ENCODE data around the gene ENTPD6. TPM values are rescaled to one million over a fixed set of nuclear protein-coding genes. Genes with fewer than 3 reads are reported as not detected.

ENTPD6 gene
- total and polyA plus RNA-seq, 2 of the 4 experiments (the other 2 are of a cell fraction), result 61.1 to 98.6 TPM

GRCh38 chr20:25248786-25249172 is 53.3 kb downstream of the ENTPD6 start:
- ATAC-seq (ENCODE audit: low read depth) (no peak), DNase-seq (no peak)
- peak overlapping the region; percentile 50 for H4K91ac ChIP-seq (ENCODE audit: insufficient read depth, low read depth, low read length)
- peaks cover 13% of the 10 kb centered on the region for H3K4me1 ChIP-seq (ENCODE audit: control insufficient read depth, insufficient read depth, low read length)
- peak overlapping the region; percentile 98 for H2AFZ ChIP-seq (replicated peaks; ENCODE audit: low read length, poor library complexity)
- peaks cover 5% of the 10 kb centered on the region; the same call in 1 of the 2 replicates for H3K36me3 ChIP-seq (ENCODE audit: control insufficient read depth, insufficient read depth, low read length)
- H3K9me1 ChIP-seq (ENCODE audit: insufficient read depth, low read length), result peaks cover 29% of the 10 kb centered on the region
- H2BK15ac ChIP-seq (ENCODE audit: low read depth, low read length), result no peak overlapping the region
- peaks cover 46% of the 10 kb centered on the region for H4K20me1 ChIP-seq (ENCODE audit: insufficient read depth, low read length)
- H3K27ac ChIP-seq (ENCODE audit: insufficient read depth, low read length), result peak overlapping the region; percentile 50
- CTCF ChIA-PET, result interaction anchor here (0.7 kb wide), 1 partner anchor 53 kb away, joined by 4 read pairs; the partner anchor contains the start of gene ENTPD6
- H3K56ac ChIP-seq (ENCODE audit: extremely low read depth, insufficient read depth, low read length), result peak overlapping the region; percentile 70
- H3K14ac ChIP-seq (replicated peaks; ENCODE audit: low read depth, low read length), result peak overlapping the region; percentile 23
- peak overlapping the region; percentile 91 for H3K4me2 ChIP-seq (ENCODE audit: low read depth, low read length)
- H2BK20ac ChIP-seq (ENCODE audit: low read depth, low read length), result no peak overlapping the region
- peaks cover 7 to 55% of the 10 kb centered on the region in 2 experiments for H3K79me1 ChIP-seq (ENCODE audit: low read depth in 1 of 2, low read length in 2 of 2)
- H3K9me3 ChIP-seq (ENCODE audit: control insufficient read depth, insufficient read depth, low read length), result no peaks in the 10 kb centered on the region
- dilution Hi-C loops (cut with HindIII; ENCODE audit: low sequenced_read_pairs, unreplicated experiment) (no loop called here), intact Hi-C loops (cut with micrococcal nuclease) (loop anchor here (2.0 to 5.0 kb wide), 5 partner anchors 26 to 254 kb away; partner anchors contain the start of gene ENTPD6), in situ Hi-C loops (cut with MboI; ENCODE audit: low sequenced_read_pairs) (no loop called here)
- peak overlapping the region; percentile 81 for H3K4me3 ChIP-seq (ENCODE audit: insufficient read depth, low read depth, low read length)
- no peaks in the 10 kb centered on the region for H3K27me3 ChIP-seq (ENCODE audit: control insufficient read depth, insufficient read depth, low read length)
- peak overlapping the region; percentile 48 for H2AK9ac ChIP-seq (replicated peaks; ENCODE audit: low read depth, low read length, poor library complexity)
- peak overlapping the region; percentile 90 for H2BK5ac ChIP-seq (ENCODE audit: low read depth, low read length, poor library complexity, severe bottlenecking)
- H2AK5ac ChIP-seq (ENCODE audit: low read depth, low read length), result no peak overlapping the region; the same call in 1 of the 2 replicates
- peak overlapping the region; percentile 81 for H3K9ac ChIP-seq (ENCODE audit: low read depth, low read length)
- POLR2A ChIA-PET (ENCODE audit: unreplicated experiment), result no interaction called here
- peak overlapping the region; percentile 46 for H3K23ac ChIP-seq (ENCODE audit: low read depth, low read length)
- TF ChIP-seq CEBPB (IDR thresholded peaks at IDR 0.05; ENCODE audit: low read depth, low read length), result no peak
- no peak; the same call in 1 of the 2 replicates for TF ChIP-seq RAD21 (IDR thresholded peaks at IDR 0.05; ENCODE audit: low read length)
- TF ChIP-seq CHD1 (IDR thresholded peaks at IDR 0.05; ENCODE audit: low read depth, low read length), result no peak
- no peak for TF ChIP-seq RCOR1 (IDR thresholded peaks at IDR 0.05; ENCODE audit: insufficient replicate concordance, low read length)
- no peak for TF ChIP-seq FOS (IDR thresholded peaks at IDR 0.05; ENCODE audit: low read depth, low read length)
- TF ChIP-seq NFE2L2 (IDR thresholded peaks at IDR 0.05; ENCODE audit: low read depth, low read length), result no peak
- no peak for TF ChIP-seq MAFK (IDR thresholded peaks at IDR 0.05; ENCODE audit: low read depth, low read length)
- TF ChIP-seq MXI1 (IDR thresholded peaks at IDR 0.05; ENCODE audit: borderline replicate concordance, low read depth, low read length), result no peak
- TF ChIP-seq MAZ (IDR thresholded peaks at IDR 0.05; ENCODE audit: borderline replicate concordance, low read depth, low read length), result no peak
- TF ChIP-seq ELK1 (IDR thresholded peaks at IDR 0.05; ENCODE audit: borderline replicate concordance, low read depth, low read length), result no peak
- TF ChIP-seq BHLHE40 (IDR thresholded peaks at IDR 0.05; ENCODE audit: low read depth, low read length), result no peak
- TF ChIP-seq CTCF (conservative IDR thresholded peaks at IDR 0.05; ENCODE audit: low read depth, low read length), result no peak
- TF ChIP-seq POLR2A (IDR thresholded peaks at IDR 0.05; ENCODE audit: low read depth, low read length), result no peak
- no peak overlapping the region for H4K5ac ChIP-seq (ENCODE audit: low read depth, low read length)
- H3K4ac ChIP-seq (ENCODE audit: low read depth, low read length), result peak overlapping the region; percentile 42
- 0% methylated on average over 3 of the region's 6 CpGs; no CpG with 5 or more reads in 1 of the 2 experiments for WGBS, 2 experiments (ENCODE audit: extremely low coverage in 2 of 2, insufficient read length in 1 of 2)
- no TSS peak for BruUV-seq (replicated peaks)
- no peak overlapping the region; a peak in 1 of 4 replicates for H4K8ac ChIP-seq (ENCODE audit: low read depth in 2 of 2, low read length in 2 of 2)
- H3K18ac ChIP-seq (ENCODE audit: low read depth, low read length), result peak overlapping the region; percentile 2; the same call in 1 of the 2 replicates
- no peak overlapping the region for H2BK120ac ChIP-seq (ENCODE audit: low read depth, low read length)

All from IMR-90 (cell line).